ENCODE data around the gene HOXD4. TPM values are rescaled to one million over a fixed set of nuclear protein-coding genes. Genes with fewer than 3 reads are reported as not detected.

Gene HOXD4
- total RNA-seq, 2 donors from 2014 or later = 0.52 TPM; not detected in 1

DNA sequence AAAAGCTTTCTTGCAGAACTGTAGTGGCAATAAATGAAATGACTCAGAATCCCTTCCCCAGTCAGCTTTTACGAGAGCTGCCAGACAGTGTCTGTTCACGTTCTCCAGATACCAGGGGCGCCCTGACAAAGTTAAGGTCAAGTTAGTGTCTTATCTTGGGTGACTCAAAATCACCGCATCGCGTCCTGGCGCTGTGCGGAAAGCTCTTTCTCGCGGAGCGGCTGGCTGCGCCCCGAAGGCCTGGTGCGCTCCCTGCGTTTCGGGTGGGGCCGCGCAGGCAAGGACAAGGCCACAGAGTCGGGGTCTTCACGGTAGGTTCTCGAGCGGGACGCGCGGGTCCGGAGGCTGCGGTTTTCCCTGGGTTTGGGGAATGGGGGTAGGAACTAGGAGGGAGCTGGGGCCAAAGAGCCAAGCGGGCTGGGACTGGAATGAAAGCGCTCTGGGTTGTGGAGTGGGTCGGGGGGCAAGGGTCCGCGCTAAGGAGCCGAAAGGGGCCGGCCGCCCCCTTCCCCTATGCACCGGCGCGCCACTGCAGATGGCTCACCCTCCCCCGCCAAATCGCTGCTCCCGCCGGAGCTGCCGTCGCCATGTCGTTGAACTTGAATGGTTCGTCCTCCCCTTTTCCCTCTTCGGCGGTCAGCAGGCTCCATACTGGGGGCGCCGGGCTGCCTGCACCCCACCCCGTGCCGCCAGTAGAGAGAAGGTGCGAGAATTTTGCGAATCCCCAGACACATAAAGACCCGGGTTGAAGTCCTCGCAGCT, 46.9 kb upstream of the HOXD4 start:
- H3K27me3 ChIP-seq = peaks cover 58 to 93% of the 10 kb centered on the region in 2 donors
- DNase-seq (ENCODE audit: low spot score) = no peak
- no peaks in the 10 kb centered on the region for H3K9me3 ChIP-seq
- peaks cover 0 to 46% of the 10 kb centered on the region in 2 donors for H3K4me1 ChIP-seq
- H3K36me3 ChIP-seq = no peaks in the 10 kb centered on the region
- H3K27ac ChIP-seq = no peak overlapping the region
- TF ChIP-seq, protein P1, sequence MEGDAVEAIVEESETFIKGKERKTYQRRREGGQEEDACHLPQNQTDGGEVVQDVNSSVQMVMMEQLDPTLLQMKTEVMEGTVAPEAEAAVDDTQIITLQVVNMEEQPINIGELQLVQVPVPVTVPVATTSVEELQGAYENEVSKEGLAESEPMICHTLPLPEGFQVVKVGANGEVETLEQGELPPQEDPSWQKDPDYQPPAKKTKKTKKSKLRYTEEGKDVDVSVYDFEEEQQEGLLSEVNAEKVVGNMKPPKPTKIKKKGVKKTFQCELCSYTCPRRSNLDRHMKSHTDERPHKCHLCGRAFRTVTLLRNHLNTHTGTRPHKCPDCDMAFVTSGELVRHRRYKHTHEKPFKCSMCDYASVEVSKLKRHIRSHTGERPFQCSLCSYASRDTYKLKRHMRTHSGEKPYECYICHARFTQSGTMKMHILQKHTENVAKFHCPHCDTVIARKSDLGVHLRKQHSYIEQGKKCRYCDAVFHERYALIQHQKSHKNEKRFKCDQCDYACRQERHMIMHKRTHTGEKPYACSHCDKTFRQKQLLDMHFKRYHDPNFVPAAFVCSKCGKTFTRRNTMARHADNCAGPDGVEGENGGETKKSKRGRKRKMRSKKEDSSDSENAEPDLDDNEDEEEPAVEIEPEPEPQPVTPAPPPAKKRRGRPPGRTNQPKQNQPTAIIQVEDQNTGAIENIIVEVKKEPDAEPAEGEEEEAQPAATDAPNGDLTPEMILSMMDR (IDR thresholded peaks at IDR 0.05) = no peak
- no peak overlapping the region for H3K4me3 ChIP-seq

DNA sequence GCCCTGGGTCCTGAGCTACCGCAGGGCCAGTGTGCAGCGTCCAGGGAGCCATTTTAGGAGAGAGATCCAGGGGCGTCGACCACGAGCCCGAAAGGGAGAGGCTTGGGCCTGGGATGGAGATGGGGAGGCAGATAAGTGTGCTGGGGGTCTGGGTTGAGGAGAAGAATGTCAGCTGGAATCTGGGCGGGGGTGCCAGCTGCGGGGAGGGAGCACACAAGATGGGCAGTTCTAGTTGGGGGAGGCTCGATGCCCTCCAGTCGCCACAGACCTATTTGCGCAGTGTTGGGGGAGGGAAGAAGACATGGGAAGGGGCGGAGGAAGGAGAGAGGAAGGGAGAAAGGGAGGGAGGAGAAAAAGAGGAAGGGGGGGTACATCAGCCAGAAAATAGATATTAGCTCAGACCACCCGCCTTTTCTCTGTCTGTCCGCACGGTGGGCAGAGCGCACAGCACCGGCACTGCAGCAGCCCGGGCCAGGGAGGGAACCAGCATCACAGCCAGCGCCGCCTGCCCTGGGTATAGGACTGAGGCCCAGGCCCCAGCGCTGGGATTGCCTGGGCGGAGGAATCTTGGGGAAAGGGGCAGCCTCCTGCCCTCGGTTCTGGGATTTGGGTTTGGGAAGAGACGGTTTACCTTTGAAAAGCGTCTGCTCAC, 46.1 kb upstream of the HOXD4 start:
- Histone ChIP-seq H3K27me3 (peaks cover 61 to 93% of the 10 kb centered on the region in 2 donors), H3K36me3 (no peaks in the 10 kb centered on the region), H3K4me3 (no peak overlapping the region), H3K27ac (no peak overlapping the region), H3K9me3 (no peaks in the 10 kb centered on the region), H3K4me1 (peaks cover 0 to 39% of the 10 kb centered on the region in 2 donors)
- TF ChIP-seq, protein P1 (IDR thresholded peaks at IDR 0.05) = no peak
- no peak for DNase-seq (ENCODE audit: low spot score)

- H3K27ac ChIP-seq = no peak overlapping the region
- no peaks in the 10 kb centered on the region for H3K36me3 ChIP-seq
- peaks cover 0 to 39% of the 10 kb centered on the region in 2 donors for H3K4me1 ChIP-seq
- H3K9me3 ChIP-seq = no peaks in the 10 kb centered on the region
- no peak overlapping the region for H3K4me3 ChIP-seq
- DNase-seq (ENCODE audit: low spot score) = no peak
- TF ChIP-seq, protein P1 (IDR thresholded peaks at IDR 0.05) = no peak
- peaks cover 63 to 92% of the 10 kb centered on the region in 2 donors for H3K27me3 ChIP-seq
Observed at GRCh38 chr2:176105730-176106580, 45.4 kb upstream of the HOXD4 start.

- TF ChIP-seq, protein P1 (IDR thresholded peaks at IDR 0.05) = no peak
- Histone ChIP-seq H3K4me3 (peak within 1 kb of the TSS in 1 of 2 donors; percentile 32), H3K4me1 (peaks cover 0 to 39% of the 10 kb centered on the region in 2 donors), H3K27me3 (peaks cover 66 to 90% of the 10 kb centered on the region in 2 donors), H3K9me3 (no peaks in the 10 kb centered on the region), H3K36me3 (no peaks in the 10 kb centered on the region), H3K27ac (no peak within 1 kb of the TSS)
- DNase-seq (ENCODE audit: low spot score) = no peak
Observed at GRCh38 chr2:176106581-176107539, 44.5 kb upstream of the HOXD4 start, which contains the start of gene HOXD11. Gene HOXD11, plus strand, starts transcription at chr2:176107280. Its CDS starts 76 bp downstream, at chr2:176107356.
